ENCODE measurements around the gene LCOR.

DNA sequence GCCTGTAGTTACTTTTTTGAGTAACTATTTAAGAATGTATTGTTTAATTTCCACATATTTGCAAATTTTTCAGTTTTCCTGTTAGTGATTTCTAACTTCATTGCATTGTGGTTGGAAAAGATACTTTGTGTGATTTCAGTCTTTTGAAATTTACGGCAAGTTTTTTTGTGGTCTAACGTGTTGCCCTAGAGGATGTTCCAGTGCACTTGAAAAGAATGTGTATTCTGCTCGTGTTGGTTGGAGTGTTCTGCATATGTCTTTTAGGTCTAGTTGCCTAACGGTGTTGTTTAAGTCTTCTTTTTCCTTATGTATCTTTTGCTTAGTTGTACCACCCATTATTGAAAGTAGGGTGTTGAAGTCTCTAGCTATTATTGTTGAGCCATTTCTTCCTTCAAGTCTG is 59.7 kb downstream of the LCOR start:
- TF ChIP-seq EP300 (IDR thresholded peaks at IDR 0.05) = no peak
- TF ChIP-seq, protein P1, sequence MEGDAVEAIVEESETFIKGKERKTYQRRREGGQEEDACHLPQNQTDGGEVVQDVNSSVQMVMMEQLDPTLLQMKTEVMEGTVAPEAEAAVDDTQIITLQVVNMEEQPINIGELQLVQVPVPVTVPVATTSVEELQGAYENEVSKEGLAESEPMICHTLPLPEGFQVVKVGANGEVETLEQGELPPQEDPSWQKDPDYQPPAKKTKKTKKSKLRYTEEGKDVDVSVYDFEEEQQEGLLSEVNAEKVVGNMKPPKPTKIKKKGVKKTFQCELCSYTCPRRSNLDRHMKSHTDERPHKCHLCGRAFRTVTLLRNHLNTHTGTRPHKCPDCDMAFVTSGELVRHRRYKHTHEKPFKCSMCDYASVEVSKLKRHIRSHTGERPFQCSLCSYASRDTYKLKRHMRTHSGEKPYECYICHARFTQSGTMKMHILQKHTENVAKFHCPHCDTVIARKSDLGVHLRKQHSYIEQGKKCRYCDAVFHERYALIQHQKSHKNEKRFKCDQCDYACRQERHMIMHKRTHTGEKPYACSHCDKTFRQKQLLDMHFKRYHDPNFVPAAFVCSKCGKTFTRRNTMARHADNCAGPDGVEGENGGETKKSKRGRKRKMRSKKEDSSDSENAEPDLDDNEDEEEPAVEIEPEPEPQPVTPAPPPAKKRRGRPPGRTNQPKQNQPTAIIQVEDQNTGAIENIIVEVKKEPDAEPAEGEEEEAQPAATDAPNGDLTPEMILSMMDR (IDR thresholded peaks at IDR 0.05) = no peak

Data from suprapubic skin (tissue), 3 donors.